Large intestine (tissue), 3 donors: ENCODE measurements around the gene IGF1R. TPM values are rescaled to one million over a fixed set of nuclear protein-coding genes. Genes with fewer than 3 reads are reported as not detected.
A peak's percentile ranks its signal among the peaks of the same experiment; 100 is the strongest.
"Not testable (repeated sequence)": the region's sequence is repeated elsewhere in the genome, so short reads cannot be mapped to it uniquely, and the experiment has no call there.

Experiments used
- DNase-seq, 2 donors: peaks; one replicate each; pipeline versions ENCODE4 v3.0.0 to v3.0.0-alpha.2; 2013
- H3K27ac ChIP-seq: one replicate; pipeline ENCODE4 v1.5.1; 2013; ENCODE audit warnings: low read length
- H3K27me3 ChIP-seq: 2 replicates; pipeline ENCODE4 v1.6.1; 2013; ENCODE audit warnings: low read length; ENCODE audit not compliant: control insufficient read depth, insufficient read depth
- H3K36me3 ChIP-seq: 2 replicates; pipeline ENCODE4 v1.6.1; 2013; ENCODE audit warnings: low read length; ENCODE audit not compliant: control insufficient read depth, insufficient read depth
- H3K4me1 ChIP-seq: one replicate; pipeline ENCODE4 v1.6.1; 2013; ENCODE audit warnings: low read length; ENCODE audit not compliant: control insufficient read depth, insufficient read depth
- H3K4me3 ChIP-seq: one replicate; pipeline ENCODE4 v1.5.1; 2013; ENCODE audit warnings: low read length
- H3K9me3 ChIP-seq: one replicate; pipeline ENCODE4 v1.6.1; 2013; ENCODE audit warnings: mild to moderate bottlenecking, low read depth, low read length, moderate library complexity; ENCODE audit not compliant: control insufficient read depth
- WGBS: methylation state at CpG from one replicate; pipeline ENCODE4 v1.1.5; 2013; ENCODE audit warnings: low lambda C conversion rate; ENCODE audit not compliant: insufficient coverage; 5-methylcytosine and 5-hydroxymethylcytosine counted together
- polyA plus RNA-seq: library from polyadenylated mRNA; unstranded; fragments of 120-200 nt; gene quantifications from one replicate; pipeline ENCODE4 v1.2.1, GENCODE V29; 2013

The IGF1R gene
- polyA plus RNA-seq, 1 donor: 22.5 TPM

- Histone ChIP-seq H3K27ac (no peak overlapping the region), H3K36me3 (no peaks in the 10 kb centered on the region), H3K9me3 (no peaks in the 10 kb centered on the region), H3K4me1 (no peaks in the 10 kb centered on the region), H3K4me3 (no peak overlapping the region), H3K27me3 (no peaks in the 10 kb centered on the region)
- no peak for DNase-seq
- 79% methylated on average over 2 of the region's 5 CpGs for WGBS
Observed at GRCh38 chr15:98617328-98617980, 30.9 kb upstream of the IGF1R start.

DNA sequence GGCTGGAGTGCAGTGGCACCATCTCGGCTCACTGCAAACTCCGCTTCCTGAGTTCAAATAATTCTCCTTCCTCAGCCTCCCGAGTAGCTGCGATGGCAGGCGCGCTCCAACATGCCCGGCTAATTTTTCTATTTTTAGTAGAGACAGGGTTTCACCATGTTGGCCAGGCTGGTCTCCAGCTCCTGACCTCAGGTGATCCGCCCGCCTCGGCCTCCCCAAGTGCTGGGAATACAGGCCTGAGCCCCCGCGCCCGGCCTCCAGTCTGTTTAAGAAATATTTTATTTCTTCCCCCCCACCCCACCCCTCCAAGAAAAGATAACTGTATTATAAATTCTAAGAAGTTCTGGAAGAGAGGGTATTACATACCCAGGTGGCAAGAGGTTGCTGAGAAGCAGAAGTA lies 29.8 kb upstream of the IGF1R start:
- H3K4me3 ChIP-seq, DNase-seq, H3K9me3 ChIP-seq, H3K36me3 ChIP-seq, H3K27me3 ChIP-seq, H3K27ac ChIP-seq, H3K4me1 ChIP-seq: not testable (repeated sequence)
- no CpG with 5 or more reads among the region's 13 CpGs for WGBS

- H3K4me1 ChIP-seq: no peaks in the 10 kb centered on the region
- H3K27ac ChIP-seq: no peak overlapping the region
- WGBS: no CpG with 5 or more reads among the region's 8 CpGs
- H3K36me3 ChIP-seq: no peaks in the 10 kb centered on the region
- H3K4me3 ChIP-seq: no peak overlapping the region
- DNase-seq: no peak
- no peaks in the 10 kb centered on the region for H3K27me3 ChIP-seq
- no peaks in the 10 kb centered on the region for H3K9me3 ChIP-seq
Observed at GRCh38 chr15:98620020-98620419, 28.3 kb upstream of the IGF1R start.

DNA sequence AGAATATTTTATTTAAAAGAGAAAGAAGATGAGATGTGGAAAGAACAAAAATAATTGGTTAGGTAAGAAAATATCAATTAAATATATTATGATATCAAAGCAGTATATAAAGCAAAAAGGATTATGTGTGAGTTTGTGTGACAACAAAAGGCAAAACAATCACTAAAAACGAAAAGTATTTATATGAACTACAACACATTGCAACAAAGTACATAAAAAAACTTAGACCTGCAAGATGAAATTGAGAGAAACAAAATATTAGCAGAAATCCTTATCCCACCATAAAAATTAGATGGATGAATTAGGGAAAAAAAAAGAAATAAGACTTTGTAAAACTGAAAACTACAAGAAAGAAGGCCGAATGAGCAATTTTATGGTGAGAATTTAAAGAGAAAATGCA lies 27.3 kb upstream of the IGF1R start:
- no peaks in the 10 kb centered on the region for H3K27me3 ChIP-seq
- WGBS: 80% methylated on average over 2 of the region's 2 CpGs

GRCh38 chr15:98625614-98626013 lies 22.7 kb upstream of the IGF1R start:
- no peaks in the 10 kb centered on the region for H3K9me3 ChIP-seq
- no peak overlapping the region for H3K27ac ChIP-seq
- WGBS: 80% methylated on average over 1 of the region's 22 CpGs
- no peaks in the 10 kb centered on the region for H3K4me1 ChIP-seq
- no peaks in the 10 kb centered on the region for H3K36me3 ChIP-seq
- no peak for DNase-seq
- no peak overlapping the region for H3K4me3 ChIP-seq
- H3K27me3 ChIP-seq: peaks cover 3% of the 10 kb centered on the region

More for the DNA sequence above, 27.3 kb upstream of the IGF1R start:
- DNase-seq: no peak
- Histone ChIP-seq H3K9me3 (no peaks in the 10 kb centered on the region), H3K4me1 (no peaks in the 10 kb centered on the region), H3K27ac (no peak overlapping the region), H3K4me3 (no peak overlapping the region), H3K36me3 (no peaks in the 10 kb centered on the region)

GRCh38 chr15:98626153-98626552 lies 22.2 kb upstream of the IGF1R start:
- no CpG with 5 or more reads among the region's 4 CpGs for WGBS
- H3K4me3 ChIP-seq: no peak overlapping the region
- H3K4me1 ChIP-seq: no peaks in the 10 kb centered on the region
- no peaks in the 10 kb centered on the region for H3K9me3 ChIP-seq
- H3K27ac ChIP-seq: no peak overlapping the region
- peaks cover 3% of the 10 kb centered on the region for H3K27me3 ChIP-seq
- H3K36me3 ChIP-seq: no peaks in the 10 kb centered on the region
- DNase-seq: no peak

DNA sequence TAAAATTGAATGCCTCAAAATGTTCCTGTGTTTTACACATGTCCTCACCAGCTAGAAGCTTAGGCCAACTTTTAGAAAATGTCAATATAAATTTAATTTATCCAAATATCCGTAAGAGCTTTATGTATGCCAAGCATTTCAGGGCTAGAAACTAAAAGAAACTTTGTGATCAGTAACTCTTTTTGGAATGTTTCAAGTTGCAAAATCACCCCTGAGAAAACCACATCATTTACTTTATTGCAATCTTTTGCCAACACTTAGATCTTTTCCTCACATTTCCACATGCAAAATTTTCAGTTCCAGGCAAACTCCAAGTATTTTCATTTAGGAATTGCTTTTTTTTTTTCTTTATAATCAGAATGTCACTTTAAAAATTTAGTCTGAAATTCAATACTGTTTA lies 20.1 kb upstream of the IGF1R start:
- Histone ChIP-seq H3K9me3 (no peaks in the 10 kb centered on the region), H3K4me3 (no peak overlapping the region)
- WGBS: no CpG with 5 or more reads among the region's 1 CpG

DNA sequence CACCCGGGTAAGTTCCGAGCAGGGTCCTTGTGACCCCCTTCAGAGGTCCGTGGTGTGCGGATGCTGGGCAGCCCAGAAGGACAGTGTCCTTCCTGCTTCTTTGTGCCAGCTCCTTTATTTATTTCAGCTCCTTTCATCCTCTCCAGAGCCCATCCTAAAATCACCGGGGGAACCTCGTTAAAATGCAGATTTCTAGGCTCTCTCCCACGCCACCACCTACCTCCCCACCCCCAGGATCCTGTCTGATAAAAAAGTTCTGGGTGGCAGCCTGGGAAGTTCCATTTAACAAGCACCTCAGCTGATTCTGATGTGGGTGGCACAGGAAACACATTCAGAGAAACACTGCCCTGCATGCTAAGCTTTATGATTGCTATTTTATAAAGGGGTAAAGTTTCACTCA lies 12.5 kb upstream of the IGF1R start:
- no peaks in the 10 kb centered on the region for H3K4me1 ChIP-seq
- no CpG with 5 or more reads among the region's 7 CpGs for WGBS
- no peak for DNase-seq
- H3K27ac ChIP-seq: no peak overlapping the region
- no peaks in the 10 kb centered on the region for H3K9me3 ChIP-seq
- no peaks in the 10 kb centered on the region for H3K36me3 ChIP-seq
- no peaks in the 10 kb centered on the region for H3K27me3 ChIP-seq
- H3K4me3 ChIP-seq: no peak overlapping the region

More for the DNA sequence above, 20.1 kb upstream of the IGF1R start:
- Histone ChIP-seq H3K27ac (no peak overlapping the region), H3K36me3 (no peaks in the 10 kb centered on the region), H3K4me1 (no peaks in the 10 kb centered on the region), H3K27me3 (peaks cover 3% of the 10 kb centered on the region)
- no peak for DNase-seq

GRCh38 chr15:98643115-98643514 lies 5.2 kb upstream of the IGF1R start:
- Histone ChIP-seq H3K9me3 (no peaks in the 10 kb centered on the region), H3K4me3 (no peak overlapping the region), H3K27me3 (no peaks in the 10 kb centered on the region), H3K27ac (no peak overlapping the region), H3K36me3 (no peaks in the 10 kb centered on the region), H3K4me1 (no peaks in the 10 kb centered on the region)
- no CpG with 5 or more reads among the region's 4 CpGs for WGBS
- DNase-seq: no peak

DNA sequence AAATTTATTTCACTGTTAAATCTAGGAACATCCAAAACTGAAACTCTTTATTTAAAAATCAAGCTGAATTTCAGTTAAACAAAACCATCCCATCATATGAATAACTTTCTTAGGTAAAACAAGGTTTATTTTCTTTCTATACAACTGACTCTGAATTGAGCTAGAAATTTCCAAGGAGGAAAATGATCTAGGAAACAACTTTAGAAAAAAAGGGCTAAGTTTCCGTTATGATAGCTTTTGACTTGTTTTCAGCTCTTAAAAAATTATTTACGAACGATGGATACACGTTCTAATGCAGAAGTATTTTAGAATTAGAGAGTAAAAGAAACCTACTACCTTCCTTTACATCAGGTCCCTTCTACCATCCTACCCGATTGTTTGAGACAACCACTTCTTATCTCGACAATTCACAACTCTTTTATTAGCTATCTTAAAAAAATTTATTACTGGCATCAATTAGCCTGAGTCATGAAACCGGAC lies 1.8 kb upstream of the IGF1R start:
- peak overlapping the region; percentile 60 for H3K4me3 ChIP-seq
- WGBS: 20% methylated on average over 1 of the region's 7 CpGs

More for the DNA sequence above, 1.8 kb upstream of the IGF1R start:
- Histone ChIP-seq H3K27me3 (no peaks in the 10 kb centered on the region), H3K36me3 (no peaks in the 10 kb centered on the region), H3K27ac (peak overlapping the region; percentile 77), H3K4me1 (no peaks in the 10 kb centered on the region), H3K9me3 (no peaks in the 10 kb centered on the region)
- no peak for DNase-seq
